Kasumi-1 (cell line): ENCODE measurements around the gene TPP1.

Experiments
- DNase-seq, 2 experiments: peaks; one replicate each; lab custom pipeline; 2025; lab: John Stamatoyannopoulos, UW

TPP1 gene

DNA sequence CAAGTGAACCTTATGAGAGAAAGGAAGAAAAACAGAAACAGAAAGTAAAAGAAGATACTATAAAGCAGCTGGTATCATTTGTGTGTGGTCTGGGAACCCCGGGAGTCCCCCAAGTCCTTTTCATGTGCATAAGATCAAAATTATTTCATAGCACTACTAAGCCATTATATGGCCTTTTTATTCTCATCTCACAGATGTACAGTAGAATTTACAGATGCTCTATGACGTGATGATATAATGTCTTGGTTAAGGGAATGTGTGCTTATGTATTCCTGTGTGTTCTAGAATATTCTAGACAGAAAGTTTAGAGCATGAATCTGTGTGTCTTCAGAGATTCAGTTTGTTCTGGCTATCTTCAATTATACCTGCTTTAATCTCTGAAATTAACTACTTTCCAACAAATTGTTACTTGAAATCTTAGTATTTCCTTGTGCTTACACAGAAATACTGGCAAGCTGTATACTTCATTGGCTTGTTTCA is 8.6 kb upstream of the TPP1 start:
- no peak for DNase-seq

DNA sequence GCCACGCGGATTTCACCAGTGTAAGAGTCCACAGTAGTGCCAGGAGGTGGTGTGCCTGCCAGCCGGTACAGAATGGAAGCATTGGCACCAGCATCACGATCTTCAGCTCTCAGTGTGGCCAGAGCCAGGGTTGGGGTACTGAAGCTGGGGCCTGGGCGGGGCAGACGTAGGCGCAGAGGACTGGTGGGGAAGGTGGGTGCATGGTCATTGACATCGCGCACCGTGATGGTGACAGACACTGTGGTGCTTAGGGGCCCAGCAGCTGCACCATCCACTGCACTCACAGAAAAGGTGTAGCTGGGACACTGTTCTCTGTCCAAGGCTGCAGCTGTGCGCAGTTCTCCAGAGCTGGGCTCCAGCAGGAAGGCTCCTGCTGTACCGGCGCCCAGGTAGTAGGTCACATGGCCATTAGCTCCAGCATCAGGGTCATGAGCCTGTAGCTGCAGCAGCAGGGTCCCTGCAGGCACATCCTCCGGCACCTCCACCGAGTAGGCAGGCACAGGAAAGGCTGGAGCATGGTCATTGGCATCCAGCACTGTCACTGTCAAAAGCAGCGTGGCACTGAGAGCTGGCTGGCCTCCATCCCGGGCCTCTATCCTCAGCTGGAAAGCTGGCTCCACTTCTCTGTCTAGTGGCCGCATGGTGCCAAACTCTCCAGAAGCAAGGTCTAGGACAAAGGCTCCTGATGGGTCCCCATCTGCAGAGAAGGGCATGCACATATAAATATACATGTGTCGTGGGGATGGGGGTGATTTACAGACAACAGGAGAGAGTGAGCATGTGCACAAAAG is 7.9 kb upstream of the TPP1 start:
- DNase-seq = no peak

DNA sequence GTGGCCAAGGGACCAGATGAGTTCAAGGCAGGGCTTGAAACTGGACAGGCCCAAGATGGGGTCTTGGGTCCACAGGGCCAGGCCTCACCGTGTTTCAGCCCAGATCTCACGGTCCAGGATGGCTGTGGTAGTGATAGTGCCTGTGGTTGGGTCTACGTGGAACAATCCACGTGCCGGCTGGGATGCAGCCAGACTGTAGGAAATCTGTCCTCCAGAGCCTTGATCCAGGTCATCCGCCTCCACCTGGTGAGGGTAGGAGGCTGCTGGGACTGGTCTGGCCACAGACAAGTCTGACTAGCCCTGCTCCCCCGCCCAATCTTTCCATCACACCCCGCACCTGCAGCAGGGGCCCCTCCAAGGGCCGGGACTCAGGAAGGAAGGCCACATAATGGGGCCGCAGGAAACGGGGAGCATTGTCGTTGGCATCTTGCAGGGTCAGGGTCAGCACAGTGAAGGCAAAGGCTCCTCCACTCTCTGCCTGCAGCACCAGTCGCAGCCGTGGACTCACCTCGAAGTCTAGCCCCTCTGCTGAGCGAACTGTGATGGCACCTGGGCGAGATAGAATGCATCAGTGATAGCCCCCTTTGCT is 6.7 kb upstream of the TPP1 start:
- DNase-seq = no peak

DNA sequence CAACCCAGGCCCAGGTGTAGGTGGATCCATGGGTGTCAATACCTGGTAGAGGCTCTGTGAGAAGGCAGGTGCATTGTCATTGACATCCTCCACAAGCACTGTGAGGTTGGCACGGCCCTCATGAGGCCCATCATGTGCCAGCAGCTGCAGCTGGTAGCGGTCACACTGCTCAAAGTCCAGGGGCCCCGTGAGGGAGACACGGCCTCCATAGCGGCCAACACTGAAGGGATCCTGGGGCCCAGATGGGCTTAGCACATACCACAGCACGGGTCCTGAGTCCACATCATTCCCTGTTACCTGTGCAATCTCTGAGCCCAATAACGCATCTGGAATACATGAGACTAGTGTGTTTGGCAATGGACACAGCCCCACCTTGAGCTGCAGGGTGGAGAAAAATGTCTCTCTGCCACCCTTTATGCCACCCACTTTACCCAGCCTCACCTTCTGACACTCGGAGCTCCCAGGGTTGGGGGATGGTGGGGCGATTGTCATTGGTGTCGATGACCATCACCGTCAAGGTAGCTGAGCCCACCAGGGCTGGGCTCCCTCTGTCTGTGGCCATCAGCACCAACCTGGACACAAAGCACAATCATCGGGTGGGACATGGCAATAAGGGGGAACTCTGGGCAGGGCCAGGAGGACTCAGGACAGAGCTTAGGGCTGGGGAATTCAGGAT is 6.1 kb upstream of the TPP1 start:
- DNase-seq = no peak

DNA sequence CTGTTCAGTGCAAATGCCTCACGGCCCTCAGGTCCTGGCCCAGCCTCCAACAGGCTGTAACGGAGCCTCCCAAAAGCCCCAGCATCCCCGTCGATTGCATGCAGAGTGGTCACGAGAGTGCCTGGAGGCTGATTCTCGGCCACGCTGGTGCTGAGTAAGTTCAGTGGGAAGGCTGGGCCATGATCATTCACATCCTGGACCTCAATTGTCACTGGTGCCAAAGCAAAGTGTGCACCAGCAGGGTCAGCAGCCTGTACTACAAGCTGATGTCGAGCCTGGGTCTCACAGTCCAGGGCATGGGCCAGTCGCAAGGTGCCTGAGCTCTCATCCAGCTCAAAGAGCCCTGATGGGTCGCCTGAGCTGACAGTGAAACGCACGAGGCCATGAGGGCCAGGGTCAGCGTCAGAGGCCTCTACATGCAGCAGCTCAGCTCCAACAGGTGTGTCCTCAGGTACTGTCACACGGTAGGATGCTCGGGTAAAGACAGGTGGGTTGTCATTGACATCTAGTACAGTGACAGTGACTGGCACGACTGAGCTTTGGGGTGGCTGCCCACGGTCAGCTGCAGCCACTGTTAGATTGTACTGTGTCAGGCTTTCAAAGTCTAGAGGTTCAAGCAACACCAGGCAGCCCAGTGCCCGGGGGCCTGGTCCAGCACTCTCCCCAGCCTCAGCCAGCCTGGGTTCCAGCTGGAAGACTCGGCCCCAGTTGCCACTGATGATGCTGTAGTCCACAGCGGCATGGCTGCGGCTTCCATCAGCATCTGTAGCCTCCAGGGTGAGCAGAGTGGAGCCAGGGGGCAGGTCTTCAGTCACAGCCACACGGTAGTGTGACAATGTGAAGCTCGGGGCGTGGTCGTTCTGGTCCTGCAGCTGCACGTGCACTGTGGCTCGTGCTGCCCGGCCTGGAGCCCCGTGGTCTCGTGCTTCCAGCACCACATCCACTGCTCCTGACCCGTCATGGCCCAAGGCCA is 4.5 kb upstream of the TPP1 start:
- no peak for DNase-seq

DNA sequence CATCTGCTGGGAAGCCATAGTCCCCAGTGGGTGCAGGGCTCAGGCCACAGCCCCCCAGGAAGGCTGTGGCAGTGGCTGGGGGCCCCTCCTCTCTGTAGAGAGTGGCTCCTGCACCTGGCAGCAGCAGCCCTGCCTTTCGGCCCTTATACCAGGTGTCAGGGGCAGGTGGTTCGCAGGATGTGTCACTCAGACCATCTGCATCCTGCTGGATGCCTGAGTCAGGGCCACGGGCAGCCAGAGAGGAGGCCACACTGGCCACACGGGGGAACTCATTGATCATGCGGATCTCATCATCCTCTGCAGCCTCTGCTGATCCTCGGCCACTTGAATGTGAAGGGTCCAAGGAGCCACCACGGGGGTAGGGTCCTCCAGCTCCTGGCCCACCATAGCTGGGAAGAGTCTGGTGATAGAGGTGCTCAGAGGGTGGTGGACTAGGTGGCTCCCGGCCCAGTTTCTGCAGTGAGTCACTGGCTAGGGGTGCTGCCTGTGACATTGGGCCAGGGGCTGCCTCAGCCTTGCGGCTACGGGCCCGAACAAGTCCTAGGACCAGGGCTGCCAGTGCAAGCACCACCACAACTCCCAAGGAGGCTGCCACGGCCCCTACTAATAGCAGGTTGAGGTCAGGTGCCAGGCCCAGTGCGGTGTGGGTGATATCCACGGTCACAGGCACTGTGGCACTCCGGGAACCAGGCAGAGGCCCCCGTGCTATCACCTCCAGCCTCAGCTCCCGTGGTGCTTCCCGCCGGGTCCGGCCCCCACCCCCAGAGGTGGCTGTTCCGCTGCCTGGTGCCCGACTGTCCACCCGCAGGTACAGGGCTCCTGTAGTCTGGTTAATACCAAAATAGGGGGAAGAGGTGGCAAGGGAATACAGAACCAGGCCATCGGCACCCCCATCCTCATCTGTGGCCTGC is 3.3 kb upstream of the TPP1 start:
- DNase-seq = no peak

DNA sequence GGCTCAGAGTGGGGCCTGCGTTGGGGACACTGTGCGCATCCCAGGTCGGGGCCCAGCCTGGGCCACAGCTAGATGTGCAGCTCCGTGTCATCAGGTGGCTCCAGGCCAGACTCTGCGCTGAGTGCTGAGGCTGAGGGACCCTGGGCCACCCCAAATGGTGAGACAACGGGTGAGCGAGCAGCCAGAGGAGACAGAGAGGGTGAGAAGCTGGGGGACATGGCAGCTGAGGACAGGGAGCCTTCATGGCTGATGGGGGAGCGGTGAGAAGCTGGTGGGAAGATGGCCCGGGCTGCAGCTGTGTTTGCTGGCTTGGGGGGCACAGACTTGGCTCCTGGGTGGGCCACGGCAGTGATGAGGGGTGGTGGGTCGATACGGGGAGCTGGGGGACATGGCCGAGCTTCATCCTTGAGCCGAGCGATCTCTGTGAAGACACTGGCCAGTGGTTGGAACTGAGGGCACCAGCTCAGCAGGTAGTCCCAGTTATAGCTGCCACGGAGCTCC is 2.5 kb upstream of the TPP1 start:
- DNase-seq = no peak

DNA sequence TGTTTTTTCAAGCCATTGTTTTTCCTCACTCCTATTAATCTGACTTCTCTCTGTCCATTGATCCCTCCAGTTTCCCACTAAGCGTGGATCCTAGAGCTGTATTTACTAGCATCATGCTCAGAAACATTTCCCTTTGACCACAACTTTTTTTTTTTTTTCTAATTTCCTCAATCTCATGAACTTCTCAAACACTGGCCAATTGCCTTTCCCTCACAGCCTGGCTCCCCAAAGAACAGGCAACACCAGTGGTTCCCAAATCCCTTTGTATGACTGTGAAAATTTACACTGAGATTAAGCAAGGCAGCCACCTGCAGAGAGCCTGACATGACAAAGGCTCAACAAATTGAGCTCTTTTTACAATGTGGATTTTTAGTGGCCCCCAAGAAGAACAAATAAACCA is 1.4 kb upstream of the TPP1 start:
- no peak for DNase-seq

DNA sequence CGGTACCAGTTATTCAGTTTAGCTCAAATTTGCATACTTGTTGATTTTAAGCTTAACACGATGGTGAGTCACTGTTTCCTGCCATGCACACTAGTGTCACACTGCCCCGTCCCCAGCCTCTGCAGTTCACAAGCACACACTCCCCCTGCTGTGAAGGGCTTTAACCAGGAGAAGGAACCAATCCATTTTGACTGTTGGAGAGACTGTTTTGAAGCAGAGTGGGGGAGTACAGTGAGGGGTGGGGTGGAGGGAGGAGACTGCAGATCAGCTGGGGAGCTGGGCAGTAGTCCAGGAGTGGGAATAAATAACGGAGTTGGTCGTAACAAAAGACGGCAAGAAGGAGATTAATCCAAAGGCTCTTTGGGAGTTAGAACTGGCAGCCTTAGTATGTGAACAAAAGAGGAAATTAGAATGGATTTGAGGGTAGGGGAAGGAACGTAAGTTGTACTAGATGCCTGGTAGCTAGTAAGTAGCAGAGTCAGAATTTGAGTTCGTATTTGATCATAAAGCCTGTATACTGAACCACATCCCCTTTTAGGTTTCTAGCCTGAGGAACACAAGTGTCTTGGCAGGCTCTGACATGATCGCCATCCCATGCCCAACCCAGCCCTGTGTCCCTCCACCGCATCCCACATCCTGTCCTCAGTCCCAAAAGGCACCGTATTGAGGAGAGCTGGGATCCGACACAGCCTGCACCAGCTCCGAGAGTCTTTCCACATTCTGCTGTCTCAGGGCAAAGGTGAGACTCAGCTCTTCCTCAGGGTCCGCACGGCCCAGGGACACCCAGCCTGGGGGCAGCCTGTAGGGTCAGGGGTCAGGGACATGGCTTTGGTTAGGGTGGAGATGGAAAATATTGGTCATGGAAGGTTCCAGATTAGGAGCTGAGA is 862 bp downstream of the TPP1 start:
- peak; percentile 93 to 94 for DNase-seq

DNA sequence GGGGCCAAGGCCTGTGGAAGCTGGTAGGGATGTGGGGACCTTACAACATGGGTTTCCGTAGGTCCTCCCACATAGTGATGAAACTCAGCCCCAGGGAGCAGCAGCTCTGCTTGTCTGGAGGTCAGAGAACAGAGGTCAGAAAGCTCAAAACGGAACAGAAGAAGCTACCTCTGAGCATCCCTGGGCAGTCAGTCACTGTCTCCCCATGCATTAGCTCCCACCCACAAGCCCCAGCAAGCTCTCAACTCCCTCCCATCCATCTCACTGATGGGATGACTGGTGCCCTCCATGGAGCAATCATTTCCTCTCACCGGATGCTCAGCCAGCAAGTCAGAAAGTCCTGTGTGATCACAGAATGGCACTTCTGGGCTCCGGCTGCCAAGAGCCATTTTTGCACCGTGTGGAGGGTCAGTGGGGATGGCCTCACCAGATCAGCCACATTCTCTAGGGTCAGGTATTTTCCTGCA is 1.9 kb downstream of the TPP1 start:
- peak in 1 of 2 experiments; percentile 16 for DNase-seq

DNA sequence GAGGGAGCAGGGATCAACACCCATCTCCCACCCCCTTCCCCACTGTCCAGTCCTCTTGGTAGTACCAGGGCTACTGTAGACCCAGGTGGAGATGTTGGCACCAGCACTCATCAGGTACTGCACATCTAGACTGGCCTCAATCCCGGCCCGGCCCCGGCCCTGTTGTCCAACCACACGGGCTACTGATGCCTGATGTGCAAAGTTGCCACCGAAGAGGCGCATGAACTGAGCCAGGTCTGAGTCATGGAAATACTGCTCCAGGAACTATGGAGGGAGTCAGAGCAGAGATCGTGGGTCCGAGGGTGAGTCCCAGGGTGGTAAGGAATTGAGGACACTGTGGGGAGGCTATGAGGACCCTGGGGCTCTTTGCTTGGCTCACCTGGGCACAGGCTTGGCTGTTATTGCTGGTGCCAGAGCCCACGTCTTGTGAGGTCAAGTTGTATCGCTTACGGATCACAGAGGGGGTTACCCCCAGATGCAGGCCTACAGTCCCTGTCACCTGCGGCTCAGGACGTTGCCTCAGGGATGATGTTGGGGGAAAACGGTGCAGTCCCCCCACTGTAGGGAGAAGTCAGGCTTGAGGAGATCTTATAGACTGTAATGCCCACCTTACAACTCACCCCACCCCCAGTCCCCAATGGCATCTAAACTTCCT is 2.5 kb downstream of the TPP1 start:
- no peak for DNase-seq

DNA sequence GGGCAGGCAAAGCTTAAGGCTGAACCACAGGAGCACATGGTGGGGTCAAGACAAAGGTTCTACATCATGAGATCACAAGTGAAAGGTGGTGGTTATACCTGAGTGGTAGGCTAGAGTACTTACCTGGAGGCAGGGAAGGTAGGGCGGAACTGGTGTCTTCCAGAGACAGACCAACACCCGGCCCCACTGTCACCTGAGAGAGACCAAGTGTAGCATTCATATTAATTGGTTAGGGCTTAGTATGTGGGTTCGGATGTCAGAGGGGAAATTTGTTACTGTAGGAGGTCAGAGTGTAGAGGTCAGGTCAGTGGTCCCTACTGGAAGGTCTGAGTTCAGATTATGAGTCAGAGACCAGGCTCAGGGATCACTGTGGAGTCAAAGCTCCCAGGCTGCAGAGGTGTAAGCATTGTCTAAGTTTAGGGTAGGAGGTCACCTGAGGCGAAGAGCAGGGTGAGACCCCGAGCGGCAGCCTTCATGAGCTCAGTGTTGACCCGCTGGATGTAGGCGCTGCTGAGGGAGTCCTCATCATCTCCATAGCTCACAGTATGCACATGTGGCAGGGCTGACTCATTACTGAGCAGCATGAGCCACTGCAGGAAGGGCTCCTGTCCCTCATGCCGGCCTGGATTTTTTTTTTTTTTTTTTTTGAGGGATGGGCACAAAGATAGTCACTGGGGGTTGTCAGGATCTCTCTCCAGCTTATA is 3.2 kb downstream of the TPP1 start:
- DNase-seq = no peak

DNA sequence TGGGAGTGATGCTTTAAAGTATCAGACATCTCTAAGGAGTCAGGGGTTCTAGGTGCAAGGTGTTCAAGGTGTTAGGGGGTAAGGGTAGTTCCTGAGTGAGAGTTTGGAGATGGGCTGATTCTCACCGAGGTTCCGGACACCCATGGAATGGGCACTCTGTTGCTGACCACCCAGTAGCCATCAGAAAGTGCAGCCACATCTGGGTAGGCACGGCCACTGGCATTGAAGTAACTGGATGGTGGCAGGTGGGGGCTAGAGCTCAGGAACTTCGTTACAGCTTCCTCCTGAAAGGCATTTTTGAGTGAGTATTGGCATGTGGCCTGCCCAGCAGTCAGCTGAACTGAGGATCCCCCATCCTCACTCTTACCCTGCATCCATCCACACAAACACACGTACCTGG is 4.2 kb downstream of the TPP1 start:
- no peak for DNase-seq

DNA sequence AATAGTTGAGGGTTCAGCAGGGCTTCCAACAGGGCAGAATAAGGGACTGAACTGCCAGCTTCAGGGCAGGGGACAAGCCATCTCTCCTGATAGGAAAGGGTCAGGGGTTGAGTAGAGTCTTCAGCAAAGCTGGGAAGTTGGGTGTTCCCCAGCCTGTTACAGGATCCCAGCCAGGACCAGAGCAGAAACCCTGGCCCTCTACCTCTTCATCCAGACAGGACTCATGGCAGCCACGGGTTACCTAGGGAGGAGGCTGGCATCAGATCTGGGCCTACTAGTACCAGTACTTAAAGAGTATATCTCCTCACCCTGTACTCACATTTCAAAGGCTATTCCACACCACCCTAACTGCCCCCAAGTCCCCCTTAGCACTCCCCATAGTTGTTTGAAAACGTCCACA is 4.8 kb downstream of the TPP1 start:
- DNase-seq = no peak

DNA sequence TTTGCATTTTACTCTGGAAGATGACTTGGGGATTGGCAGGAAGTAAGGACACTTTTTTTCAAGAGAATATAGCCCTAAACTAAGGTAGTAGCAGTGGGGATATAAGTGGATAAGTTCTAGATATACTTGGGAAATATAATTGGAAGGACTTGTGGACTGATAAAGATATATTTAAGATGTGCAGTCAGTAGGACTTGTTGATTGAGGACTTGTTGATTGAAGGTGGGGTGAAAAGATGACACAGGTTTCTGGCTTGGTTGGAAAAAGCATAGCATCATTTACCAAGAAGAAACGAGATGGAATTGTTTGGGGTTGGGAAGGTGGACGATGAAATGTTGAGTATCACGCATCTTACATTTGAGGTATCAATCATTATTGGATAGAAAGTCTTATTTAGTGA is 5.7 kb downstream of the TPP1 start:
- no peak for DNase-seq

DNA sequence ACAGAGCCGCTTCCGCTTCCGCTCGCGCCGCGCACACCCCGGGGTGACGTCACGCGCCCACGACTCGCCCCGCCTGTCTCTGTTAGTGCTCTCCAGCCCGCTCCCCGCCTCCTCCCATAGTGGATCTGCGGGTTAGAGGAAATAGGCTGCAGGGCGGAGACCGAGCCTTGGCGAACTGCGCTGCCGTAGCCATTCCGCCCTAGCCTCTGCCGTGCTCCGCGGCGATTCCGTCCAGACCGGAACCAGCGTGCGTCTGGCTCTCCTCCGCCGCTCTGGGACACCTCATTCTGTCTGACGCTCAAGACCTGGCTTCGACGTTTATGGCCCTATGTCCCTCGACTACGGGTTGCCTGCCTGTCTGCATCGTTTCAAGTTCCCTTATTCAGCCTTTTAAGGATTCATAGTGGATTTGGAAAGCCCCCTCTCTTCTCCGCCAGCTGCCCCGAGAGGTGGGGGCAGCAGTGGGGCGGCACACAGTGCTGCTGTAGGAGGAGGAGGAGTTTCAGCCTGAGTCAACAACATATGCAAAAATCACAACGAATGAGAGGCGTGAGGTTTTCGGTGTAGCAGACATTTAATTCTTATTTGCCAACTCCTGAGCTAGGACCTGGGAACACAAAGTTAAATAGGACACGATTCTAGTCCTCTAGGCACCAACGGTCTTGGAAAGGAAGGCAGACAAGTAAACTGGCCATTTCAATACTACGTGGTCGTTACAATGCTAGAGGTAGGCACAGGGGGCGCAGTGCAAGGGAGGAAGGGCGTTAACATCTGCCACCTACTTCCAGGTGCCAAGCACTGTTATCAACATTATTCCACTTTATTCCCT is 6.8 kb downstream of the TPP1 start, which contains the start of gene TAF10:
Gene TAF10, minus strand, starts transcription at position 4 of the 829 bp plus-strand sequence. CDS start 27 bp downstream, outside the sequence.
- peak; percentile 93 to 96 for DNase-seq

DNA sequence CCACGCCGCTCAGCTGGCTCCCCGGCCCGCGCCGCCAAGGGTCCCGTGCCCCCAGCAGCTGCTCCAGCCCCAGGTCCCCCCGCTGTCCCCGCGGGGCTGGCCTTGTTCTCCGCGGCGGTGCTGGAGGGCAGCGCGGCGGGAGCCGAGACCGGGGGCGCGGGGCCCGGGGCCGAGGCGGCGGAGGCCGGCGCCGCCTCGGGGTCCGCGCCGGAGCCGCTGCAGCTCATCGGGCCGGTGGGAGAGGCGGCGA is 7.3 kb downstream of the TPP1 start:
- DNase-seq = no peak
